Stimulated activated CD8-positive, alpha-beta memory T cell treated with anti-CD3 and anti-CD28 coated beads, Interleukin-4, amount 100 ng/mL, for 1 hour (primary cell): ENCODE results near the gene ARF6.
A peak's percentile ranks its signal among the peaks of the same experiment; 100 is the strongest.
"Not testable (repeated sequence)": the region's sequence is repeated elsewhere in the genome, so short reads cannot be mapped to it uniquely, and the experiment has no call there.

ENCODE experiments used
- DNase-seq, 2 donors: peaks; one replicate each; pipeline ENCODE4 v3.0.0-alpha.2; 2020; ENCODE audit warnings: low read depth in 2 of 2, low spot score in 1 of 2

The ARF6 gene

GRCh38 chr14:49875640-49876198 lies 17.2 kb upstream of the ARF6 start:
- DNase-seq: no peak

- DNase-seq: no peak
Measured at GRCh38 chr14:49876563-49877127, 16.2 kb upstream of the ARF6 start.

GRCh38 chr14:49879646-49880204 lies 13.2 kb upstream of the ARF6 start:
- no peak for DNase-seq

DNA sequence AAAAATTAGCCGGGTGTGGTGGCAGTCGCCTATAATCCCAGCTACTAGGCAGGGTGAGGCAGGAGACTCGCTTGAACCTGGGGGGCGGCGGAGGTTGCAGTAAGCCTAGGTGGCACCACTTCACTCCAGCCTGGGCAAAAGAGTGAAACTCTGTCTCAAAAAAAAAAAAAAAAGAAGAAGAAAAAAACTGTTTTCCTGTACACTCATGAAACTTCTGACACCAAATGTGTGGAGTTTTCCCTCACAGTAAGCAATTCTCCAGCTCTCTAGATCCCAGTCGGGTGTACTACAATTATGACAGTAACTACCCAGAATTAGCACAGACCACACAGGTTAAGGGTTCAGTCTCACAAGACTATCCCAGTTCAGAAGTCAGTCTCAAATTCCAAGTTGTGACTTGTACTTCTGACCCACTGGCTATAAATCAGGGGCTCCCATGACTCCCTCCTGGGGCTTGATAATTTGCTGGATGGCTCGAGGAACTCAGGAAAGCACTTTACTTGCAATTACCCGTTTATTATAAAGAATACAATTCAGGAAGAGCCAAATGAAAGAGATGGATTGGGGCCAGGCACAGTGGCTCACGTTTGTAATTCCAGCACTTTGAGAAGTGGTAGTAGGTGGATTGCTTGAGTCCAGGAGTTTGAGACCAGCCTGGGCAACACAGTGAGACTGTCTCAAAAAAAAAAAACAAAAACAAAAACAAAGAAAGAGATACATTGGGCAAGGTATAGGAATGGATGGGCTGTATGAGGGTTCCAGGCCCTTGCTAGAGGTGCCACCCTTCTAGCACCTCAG lies 12.4 kb upstream of the ARF6 start:
- no peak for DNase-seq

GRCh38 chr14:49881350-49882001 lies 11.4 kb upstream of the ARF6 start:
- DNase-seq: no peak

DNA sequence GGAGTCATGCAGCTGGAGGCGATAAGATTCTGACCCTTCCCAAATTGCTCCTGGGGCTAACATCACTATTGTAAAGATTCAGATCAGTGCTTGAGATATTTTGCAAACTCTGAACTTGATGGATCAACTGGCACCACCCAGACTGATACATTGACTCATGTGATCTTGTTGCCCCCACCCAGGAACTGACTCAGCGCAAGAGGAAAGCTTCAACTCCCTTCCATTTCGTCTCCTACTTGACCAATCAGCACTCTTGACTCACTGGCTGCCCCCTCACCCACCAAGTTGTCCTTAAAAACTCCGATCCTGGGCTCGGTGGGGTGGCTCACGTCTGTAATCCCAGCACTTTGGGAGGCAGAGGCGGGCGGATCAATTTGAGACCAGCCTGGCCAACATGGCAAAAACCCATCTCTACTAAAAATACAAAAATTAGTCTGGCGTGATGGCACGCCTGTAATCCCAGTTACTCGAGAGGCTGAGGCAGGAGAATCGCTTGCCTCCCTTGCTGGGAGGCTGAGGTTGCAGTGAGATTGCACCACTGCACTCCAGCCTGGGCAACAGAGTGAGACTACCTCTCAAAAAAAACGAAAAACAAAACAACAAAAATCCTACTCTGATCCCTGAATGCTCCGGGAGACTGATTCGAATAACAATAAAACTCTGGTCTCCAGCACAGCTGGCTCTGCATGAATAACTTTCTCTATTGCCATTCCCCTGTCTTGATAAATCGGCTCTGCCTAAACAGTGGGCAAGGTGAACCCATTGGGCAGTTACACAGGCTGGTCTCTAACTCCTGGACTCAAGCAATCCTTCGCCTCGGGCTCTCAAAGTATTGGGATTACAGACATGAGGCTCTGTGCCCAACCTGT lies 9.8 kb upstream of the ARF6 start:
- no peak for DNase-seq

- DNase-seq: no peak
Measured at GRCh38 chr14:49886523-49886922, 6.4 kb upstream of the ARF6 start.

- no peak for DNase-seq
Measured at GRCh38 chr14:49888293-49888692, 4.6 kb upstream of the ARF6 start.

GRCh38 chr14:49892301-49892635 lies 614 bp upstream of the ARF6 start:
- DNase-seq: no peak

GRCh38 chr14:49893309-49894213 lies 679 bp downstream of the ARF6 start:
- DNase-seq: peak; percentile 41 to 49

GRCh38 chr14:49894214-49895107 lies 1.6 kb downstream of the ARF6 start:
- not testable (repeated sequence) for DNase-seq

DNA sequence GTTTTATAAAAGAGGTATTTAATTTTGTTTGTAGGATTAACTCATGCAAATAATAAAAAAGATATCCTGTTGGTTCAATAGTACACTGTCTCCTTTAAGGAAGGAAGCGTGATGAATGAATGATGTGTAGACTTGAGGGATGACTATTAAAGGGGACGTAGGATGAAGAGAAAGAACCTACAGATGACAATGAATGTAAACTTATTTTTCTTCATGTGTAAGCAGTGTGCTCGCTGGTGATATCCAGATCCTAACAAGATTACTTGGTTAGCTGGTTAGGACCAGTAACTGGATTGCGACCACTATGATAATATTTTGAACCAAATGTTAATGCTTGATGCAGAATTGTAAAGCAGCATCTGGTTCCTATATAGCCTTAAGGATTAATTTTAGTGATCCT lies 2.6 kb downstream of the ARF6 start:
- no peak for DNase-seq

DNA sequence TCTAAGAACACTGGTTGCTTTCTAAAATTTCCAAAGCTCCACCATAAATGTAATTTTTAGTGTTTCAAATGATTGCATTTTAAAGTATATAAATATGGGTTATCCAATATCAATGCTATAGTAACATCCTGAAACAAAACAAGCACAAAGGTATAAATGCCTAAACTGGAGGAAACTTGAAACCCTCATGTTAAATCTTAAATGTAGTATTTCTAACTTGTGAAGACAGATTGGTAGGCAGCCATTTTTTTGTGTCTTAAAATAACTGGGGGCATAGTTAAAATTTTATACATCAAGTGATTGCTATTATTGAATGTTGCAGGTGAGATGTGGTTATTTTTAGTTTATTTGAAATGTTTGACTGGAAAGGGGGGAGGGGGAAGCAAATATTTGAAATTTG lies 3.4 kb downstream of the ARF6 start:
- DNase-seq: not testable (repeated sequence)

DNA sequence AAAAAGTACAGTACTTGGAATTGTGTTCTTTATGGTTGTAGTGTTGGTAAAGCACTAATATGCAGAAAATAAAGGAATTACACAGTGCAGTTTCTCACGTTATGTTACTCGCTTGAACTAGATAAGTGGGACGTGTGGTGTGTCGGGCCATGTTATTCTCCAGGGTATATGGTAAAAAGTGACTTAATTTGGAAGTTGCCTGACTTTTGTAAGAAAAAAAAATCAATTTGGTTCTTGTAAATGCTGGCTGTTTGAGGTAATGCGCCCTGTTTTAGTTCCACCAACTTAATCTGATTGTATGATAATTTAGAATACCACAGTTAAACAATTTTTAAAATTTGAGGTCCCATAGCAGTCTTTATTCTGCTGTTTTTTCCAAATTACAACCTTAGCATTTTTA lies 4.1 kb downstream of the ARF6 start:
- DNase-seq: no peak

- no peak for DNase-seq
Measured at GRCh38 chr14:49897414-49897813, 4.5 kb downstream of the ARF6 start.

DNA sequence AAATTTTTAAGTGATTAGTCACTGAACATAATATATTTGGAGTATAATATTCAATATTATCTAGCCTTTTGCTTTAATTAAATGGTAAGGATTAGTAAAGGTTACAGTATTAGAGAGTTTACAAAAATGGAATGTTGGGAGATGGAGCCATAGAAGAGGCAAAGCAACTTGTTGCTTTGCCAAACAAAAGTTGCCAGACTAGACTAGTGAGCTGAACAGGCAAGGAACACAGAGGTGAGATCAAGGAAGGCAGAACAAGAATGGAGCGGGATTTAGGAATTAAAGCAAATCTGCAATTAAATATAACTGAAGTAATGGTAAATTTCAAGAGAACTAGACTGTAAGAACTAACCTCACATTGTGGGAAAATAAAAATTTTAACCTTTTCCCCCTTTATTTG lies 5.1 kb downstream of the ARF6 start:
- DNase-seq: no peak

DNA sequence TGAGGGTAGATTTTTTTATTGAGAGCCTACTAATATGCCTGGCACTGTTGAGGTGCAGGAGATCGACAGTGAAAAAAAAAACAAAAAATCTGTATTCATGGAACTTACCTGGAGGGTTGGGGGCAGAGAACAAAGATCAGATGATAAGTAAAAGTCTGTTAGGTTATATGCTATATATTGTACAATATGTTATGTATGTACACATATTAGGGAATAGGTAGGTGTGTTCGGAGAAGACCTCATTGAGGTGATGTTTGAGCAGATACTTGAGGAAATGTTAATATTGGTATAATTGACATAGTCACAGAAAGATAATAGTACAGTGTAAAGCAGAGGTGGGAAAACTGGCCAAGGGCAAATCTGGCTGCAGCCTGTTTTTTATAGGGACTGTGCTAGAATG lies 5.6 kb downstream of the ARF6 start:
- DNase-seq: no peak

DNA sequence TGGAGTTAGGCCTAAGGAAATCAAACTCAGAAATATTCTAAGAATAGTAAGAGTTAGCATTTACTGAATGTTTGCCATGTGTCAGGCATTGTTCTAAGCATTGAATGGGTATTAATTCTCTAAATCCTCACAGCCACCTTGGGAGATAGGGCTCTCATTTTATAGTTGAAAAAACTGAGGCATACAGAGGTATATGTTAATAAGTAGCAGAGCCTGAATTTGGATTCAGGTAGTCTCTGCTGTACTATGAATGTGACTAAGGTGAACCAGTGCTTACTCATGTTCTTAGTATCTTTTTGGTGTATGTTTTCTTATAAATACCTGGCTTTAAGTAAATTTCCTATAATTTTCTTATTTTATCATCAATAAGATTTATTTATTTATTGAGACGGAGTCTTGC lies 8.1 kb downstream of the ARF6 start:
- no peak for DNase-seq

- not testable (repeated sequence) for DNase-seq
Measured at GRCh38 chr14:49902679-49903246, 9.9 kb downstream of the ARF6 start.
